GM12864 (cell line): ENCODE results near the gene IVNS1ABP.

Source experiments
- DNase-seq: peaks from one replicate; pipeline ENCODE4 v3.0.0-alpha.2; 2011; ENCODE audit warnings: low read depth
- H3K4me3 ChIP-seq: 2 replicates; pipeline ENCODE4 v1.5.1; 2011; ENCODE audit warnings: mild to moderate bottlenecking, low read depth, low read length, control low read depth
- TF ChIP-seq, protein P1 (sequence below): IDR thresholded peaks from 2 replicates; pipeline ENCODE4 v1.5.1; 2011; ENCODE audit warnings: low read depth, mild to moderate bottlenecking, moderate library complexity, low read length, control low read depth, inconsistent platforms; ENCODE audit errors: missing control alignments

Gene IVNS1ABP

DNA sequence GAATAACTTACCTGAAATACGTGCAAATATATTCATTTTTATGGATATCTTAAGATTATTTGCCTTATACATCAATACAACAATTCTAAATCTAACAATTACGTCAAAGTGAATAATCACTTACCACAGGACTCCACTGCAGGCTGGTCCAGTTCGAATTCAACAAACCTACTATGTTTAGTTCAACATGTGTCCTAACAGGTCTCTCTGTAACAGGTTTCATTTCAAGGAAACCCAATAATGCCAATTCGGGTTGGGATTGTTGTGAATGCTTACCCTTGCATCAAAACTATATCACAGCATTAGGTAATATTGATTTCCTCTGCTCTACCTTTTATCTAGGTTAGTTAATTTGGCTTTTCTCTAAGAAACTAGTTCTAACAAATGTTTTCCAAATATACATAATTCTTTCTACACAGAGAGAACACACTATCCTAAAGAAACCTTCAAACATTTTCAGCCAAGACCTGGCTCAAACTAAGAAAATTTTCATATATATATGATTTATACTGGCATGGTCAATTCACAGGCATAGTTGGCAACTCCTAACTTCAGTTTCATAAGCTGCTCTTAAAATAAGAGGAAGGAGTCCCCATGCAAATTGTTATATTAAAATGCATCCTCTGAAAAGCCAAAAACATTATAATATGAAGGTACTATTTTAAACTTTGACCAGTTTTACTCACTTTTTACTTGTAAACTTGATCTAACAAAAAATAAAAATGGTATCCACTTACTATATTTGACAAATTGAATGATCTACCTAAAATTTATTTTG is 4.5 kb downstream of the IVNS1ABP start:
- DNase-seq, result no peak
- TF ChIP-seq, protein P1, sequence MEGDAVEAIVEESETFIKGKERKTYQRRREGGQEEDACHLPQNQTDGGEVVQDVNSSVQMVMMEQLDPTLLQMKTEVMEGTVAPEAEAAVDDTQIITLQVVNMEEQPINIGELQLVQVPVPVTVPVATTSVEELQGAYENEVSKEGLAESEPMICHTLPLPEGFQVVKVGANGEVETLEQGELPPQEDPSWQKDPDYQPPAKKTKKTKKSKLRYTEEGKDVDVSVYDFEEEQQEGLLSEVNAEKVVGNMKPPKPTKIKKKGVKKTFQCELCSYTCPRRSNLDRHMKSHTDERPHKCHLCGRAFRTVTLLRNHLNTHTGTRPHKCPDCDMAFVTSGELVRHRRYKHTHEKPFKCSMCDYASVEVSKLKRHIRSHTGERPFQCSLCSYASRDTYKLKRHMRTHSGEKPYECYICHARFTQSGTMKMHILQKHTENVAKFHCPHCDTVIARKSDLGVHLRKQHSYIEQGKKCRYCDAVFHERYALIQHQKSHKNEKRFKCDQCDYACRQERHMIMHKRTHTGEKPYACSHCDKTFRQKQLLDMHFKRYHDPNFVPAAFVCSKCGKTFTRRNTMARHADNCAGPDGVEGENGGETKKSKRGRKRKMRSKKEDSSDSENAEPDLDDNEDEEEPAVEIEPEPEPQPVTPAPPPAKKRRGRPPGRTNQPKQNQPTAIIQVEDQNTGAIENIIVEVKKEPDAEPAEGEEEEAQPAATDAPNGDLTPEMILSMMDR, result no peak
- H3K4me3 ChIP-seq, result no peak overlapping the region; the same call in 1 of the 2 replicates

DNA sequence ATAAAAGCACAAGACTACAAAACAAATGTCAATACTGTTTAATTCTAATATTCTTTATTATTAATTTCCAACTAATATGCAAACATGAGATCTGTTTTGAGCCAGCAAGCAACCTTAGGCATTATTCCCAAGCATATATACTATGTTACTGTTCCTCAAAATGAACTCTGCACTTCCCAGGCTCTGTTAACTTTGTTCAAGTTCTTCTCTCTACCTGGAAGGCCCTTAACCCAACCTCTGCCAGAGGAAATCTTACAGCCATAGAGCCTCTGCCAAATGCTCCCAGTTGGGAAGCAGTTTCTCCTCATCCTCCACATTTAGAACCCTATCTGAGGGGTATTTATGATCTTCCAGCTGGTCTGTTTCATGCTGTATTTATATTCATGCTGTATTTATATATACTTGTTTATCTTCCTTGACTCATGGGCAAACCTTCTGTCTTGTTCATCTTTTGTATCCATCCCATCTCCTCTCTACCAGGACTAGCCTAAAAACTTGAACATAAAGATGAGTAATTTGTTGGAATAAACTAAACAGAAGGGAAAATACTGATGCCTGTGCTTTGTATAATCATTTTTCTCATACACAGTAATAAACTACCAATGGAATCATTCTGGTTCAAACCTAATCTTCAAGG is 5.3 kb downstream of the IVNS1ABP start:
- TF ChIP-seq, protein P1, result no peak
- DNase-seq, result no peak
- no peak overlapping the region for H3K4me3 ChIP-seq

DNA sequence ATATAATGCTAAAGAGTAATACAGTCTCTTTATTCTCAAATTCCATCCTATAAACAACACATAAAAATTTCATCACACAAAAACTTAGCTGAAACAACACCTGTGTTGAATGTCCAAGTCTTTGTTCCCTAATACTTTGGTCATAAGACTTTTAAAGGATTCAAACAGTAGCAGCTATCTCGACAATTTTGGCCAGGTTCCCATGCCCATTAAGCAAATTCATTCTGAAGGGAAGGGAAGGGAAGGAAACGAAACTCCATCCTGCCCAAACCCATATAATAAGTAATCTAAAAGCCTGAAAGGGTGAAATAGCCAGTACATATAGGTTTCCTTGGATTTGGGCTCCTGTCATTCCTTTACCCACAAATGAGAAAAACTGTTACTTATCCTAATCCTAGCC is 7.5 kb downstream of the IVNS1ABP start:
- TF ChIP-seq, protein P1, result no peak
- no peak for DNase-seq
- H3K4me3 ChIP-seq, result no peak overlapping the region

DNA sequence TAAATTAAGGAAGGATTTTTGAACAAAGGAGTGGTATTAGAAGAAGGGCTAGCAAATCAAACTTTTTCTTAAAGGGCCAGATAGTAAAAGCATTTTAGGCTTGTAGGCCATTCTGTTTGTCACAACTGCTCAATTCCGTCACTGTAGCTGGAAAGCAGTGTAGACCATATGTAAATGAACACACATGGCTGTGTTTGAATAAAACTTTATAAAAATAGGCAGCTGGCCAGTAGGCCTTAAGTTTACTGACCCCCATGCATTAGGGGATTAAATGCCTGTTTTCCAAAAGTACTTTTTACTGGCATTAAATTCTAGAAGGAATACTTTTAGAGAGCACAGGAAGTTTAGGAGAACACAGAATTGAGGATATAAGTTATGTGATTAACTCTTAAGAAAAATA is 8.9 kb downstream of the IVNS1ABP start:
- H3K4me3 ChIP-seq, result no peak overlapping the region
- no peak for DNase-seq
- TF ChIP-seq, protein P1, result no peak

DNA sequence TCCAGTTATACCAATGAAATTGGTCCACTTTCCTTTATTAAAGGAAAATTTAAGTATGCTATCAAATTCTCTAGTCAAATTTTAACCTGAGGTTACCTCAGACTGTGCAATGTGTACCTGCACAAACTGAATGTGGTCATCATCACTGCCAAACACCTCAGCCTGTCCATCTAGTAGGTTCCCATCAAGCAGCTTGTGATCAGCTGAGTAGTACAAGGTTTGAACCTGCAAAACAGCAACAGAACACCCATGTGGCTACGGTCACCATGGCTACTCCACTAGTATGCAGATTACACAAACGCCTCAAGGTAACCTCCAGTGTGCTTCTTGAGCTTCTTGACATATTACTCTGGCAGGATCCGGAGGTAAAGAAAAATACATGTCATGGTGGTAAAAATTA is 11.6 kb downstream of the IVNS1ABP start:
- H3K4me3 ChIP-seq, result no peak overlapping the region
- TF ChIP-seq, protein P1, result no peak
- no peak for DNase-seq

DNA sequence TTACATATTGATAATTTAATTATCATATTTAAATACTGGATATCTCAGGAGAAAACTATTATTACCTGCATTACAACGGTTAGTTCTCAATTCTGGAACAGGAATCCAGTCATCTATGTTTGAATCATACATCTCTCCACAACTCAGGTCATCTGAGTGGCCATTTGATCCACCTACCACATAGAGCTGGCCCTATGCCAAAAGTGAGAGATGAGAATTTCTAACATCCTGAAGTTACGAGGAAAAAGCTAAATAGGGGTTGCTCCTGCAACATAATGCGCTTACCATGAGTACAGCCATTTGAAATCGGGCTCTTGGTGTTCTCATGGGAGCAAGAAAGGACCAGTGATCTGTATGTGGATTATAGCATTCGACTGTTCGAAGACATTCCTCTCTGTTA is 16.9 kb downstream of the IVNS1ABP start:
- DNase-seq, result no peak
- no peak overlapping the region for H3K4me3 ChIP-seq
- TF ChIP-seq, protein P1, result no peak
